ENCODE results near the gene YAP1.

The YAP1 gene

GRCh38 chr11:102202972-102203371, 92.7 kb downstream of the YAP1 start:
- no peak for DNase-seq

- no peak for DNase-seq
Measured at GRCh38 chr11:102204174-102204573, 93.9 kb downstream of the YAP1 start.

- no peak for DNase-seq
Measured at GRCh38 chr11:102205805-102206204, 95.6 kb downstream of the YAP1 start.

GRCh38 chr11:102208835-102209234, 98.6 kb downstream of the YAP1 start:
- no peak for DNase-seq

- no peak for DNase-seq
Measured at GRCh38 chr11:102214623-102215022, 104.4 kb downstream of the YAP1 start.

GRCh38 chr11:102216433-102217075, 106.3 kb downstream of the YAP1 start:
- no peak for DNase-seq

GRCh38 chr11:102220728-102221467, 110.7 kb downstream of the YAP1 start:
- DNase-seq = no peak

GRCh38 chr11:102223859-102224258, 113.6 kb downstream of the YAP1 start:
- DNase-seq = no peak

GRCh38 chr11:102225689-102226568, 115.7 kb downstream of the YAP1 start:
- no peak for DNase-seq

GRCh38 chr11:102226702-102227490, 116.6 kb downstream of the YAP1 start:
- DNase-seq = no peak

GRCh38 chr11:102229510-102230123, 119.4 kb downstream of the YAP1 start:
- DNase-seq = no peak

GRCh38 chr11:102230186-102230585, 119.9 kb downstream of the YAP1 start:
- DNase-seq = no peak

- DNase-seq = no peak
Measured at GRCh38 chr11:102230911-102231310, 120.7 kb downstream of the YAP1 start.

GRCh38 chr11:102234779-102235439, 124.7 kb downstream of the YAP1 start:
- DNase-seq = no peak

GRCh38 chr11:102237096-102237735, 127.0 kb downstream of the YAP1 start:
- DNase-seq = no peak

- no peak for DNase-seq
Measured at GRCh38 chr11:102238391-102238821, 128.2 kb downstream of the YAP1 start.

GRCh38 chr11:102239448-102239847, 129.2 kb downstream of the YAP1 start:
- no peak for DNase-seq

GRCh38 chr11:102239911-102240310, 129.7 kb downstream of the YAP1 start:
- no peak for DNase-seq

GRCh38 chr11:102240502-102240901, 130.3 kb downstream of the YAP1 start:
- DNase-seq = no peak

GRCh38 chr11:102241026-102241425, 130.8 kb downstream of the YAP1 start:
- DNase-seq = no peak

- DNase-seq = no peak
Measured at GRCh38 chr11:102243399-102243884, 133.2 kb downstream of the YAP1 start.
